Adrenal gland (tissue), 5 donors: Measurements from ENCODE around the gene PTGFRN.

Source experiments
- POLR2A ChIP-seq, 2 donors: fragments of 450-650 bp; IDR thresholded peaks; one replicate each; pipeline ENCODE4 v1.6.1; 2017; ENCODE audit warnings: antibody characterized with exemption in 2 of 2, mild to moderate bottlenecking in 2 of 2, moderate library complexity in 1 of 2
- TF ChIP-seq, protein P1 (sequence below), 6 experiments: fragments of 450-650 bp in 4 of 6; fragments of 200-600 bp in 2 of 6; sonication (generic) in 1 of 6; IDR thresholded peaks; 1 replicate in 5 of 6; 2 replicates in 1 of 6; pipeline versions ENCODE4 v1.5.1 to v1.8.0; 2016 to 2021; ENCODE audit warnings: antibody characterized with exemption in 6 of 6, mild to moderate bottlenecking in 2 of 6, moderate library complexity in 1 of 6
- donor health status: DM: no; HTN: no; CAD: no.

DNA sequence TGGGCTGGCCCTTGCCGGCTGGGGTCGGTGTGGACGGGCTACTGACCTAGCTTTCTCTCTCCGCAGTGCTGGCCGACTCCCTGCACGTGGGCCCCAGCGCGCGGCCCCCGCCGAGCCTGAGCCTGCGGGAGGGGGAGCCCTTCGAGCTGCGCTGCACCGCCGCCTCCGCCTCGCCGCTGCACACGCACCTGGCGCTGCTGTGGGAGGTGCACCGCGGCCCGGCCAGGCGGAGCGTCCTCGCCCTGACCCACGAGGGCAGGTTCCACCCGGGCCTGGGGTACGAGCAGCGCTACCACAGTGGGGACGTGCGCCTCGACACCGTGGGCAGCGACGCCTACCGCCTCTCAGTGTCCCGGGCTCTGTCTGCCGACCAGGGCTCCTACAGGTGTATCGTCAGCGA, 34.9 kb downstream of the PTGFRN start:
- no peak for TF ChIP-seq POLR2A (IDR thresholded peaks at IDR 0.05)
- TF ChIP-seq, protein P1, sequence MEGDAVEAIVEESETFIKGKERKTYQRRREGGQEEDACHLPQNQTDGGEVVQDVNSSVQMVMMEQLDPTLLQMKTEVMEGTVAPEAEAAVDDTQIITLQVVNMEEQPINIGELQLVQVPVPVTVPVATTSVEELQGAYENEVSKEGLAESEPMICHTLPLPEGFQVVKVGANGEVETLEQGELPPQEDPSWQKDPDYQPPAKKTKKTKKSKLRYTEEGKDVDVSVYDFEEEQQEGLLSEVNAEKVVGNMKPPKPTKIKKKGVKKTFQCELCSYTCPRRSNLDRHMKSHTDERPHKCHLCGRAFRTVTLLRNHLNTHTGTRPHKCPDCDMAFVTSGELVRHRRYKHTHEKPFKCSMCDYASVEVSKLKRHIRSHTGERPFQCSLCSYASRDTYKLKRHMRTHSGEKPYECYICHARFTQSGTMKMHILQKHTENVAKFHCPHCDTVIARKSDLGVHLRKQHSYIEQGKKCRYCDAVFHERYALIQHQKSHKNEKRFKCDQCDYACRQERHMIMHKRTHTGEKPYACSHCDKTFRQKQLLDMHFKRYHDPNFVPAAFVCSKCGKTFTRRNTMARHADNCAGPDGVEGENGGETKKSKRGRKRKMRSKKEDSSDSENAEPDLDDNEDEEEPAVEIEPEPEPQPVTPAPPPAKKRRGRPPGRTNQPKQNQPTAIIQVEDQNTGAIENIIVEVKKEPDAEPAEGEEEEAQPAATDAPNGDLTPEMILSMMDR (IDR thresholded peaks at IDR 0.05), result no peak
